Measurements from ENCODE around the gene VEZT.

The VEZT gene

GRCh38 chr12:95200128-95200894, 17.3 kb upstream of the VEZT start:
- H3K4me3 ChIP-seq (ENCODE audit: low read depth, low read length), result no peak overlapping the region
- no peak for TF ChIP-seq CTCF (IDR thresholded peaks at IDR 0.05; ENCODE audit: low read depth, low read length)

GRCh38 chr12:95201056-95201670, 16.4 kb upstream of the VEZT start:
- no peak for TF ChIP-seq CTCF (IDR thresholded peaks at IDR 0.05; ENCODE audit: low read depth, low read length)

GRCh38 chr12:95202691-95203486, 14.7 kb upstream of the VEZT start:
- no peak for TF ChIP-seq CTCF (IDR thresholded peaks at IDR 0.05; ENCODE audit: low read depth, low read length)
- no peak overlapping the region for H3K4me3 ChIP-seq (ENCODE audit: low read depth, low read length)

More at GRCh38 chr12:95201056-95201670, 16.4 kb upstream of the VEZT start:
- H3K4me3 ChIP-seq (ENCODE audit: low read depth, low read length), result no peak overlapping the region

- TF ChIP-seq CTCF (IDR thresholded peaks at IDR 0.05; ENCODE audit: low read depth, low read length), result no peak
- no peak overlapping the region for H3K4me3 ChIP-seq (ENCODE audit: low read depth, low read length)
Observed at GRCh38 chr12:95203487-95204030, 14.0 kb upstream of the VEZT start.

GRCh38 chr12:95204141-95204866, 13.3 kb upstream of the VEZT start:
- no peak overlapping the region for H3K4me3 ChIP-seq (ENCODE audit: low read depth, low read length)
- TF ChIP-seq CTCF (IDR thresholded peaks at IDR 0.05; ENCODE audit: low read depth, low read length), result no peak

- no peak overlapping the region for H3K4me3 ChIP-seq (ENCODE audit: low read depth, low read length)
- TF ChIP-seq CTCF (IDR thresholded peaks at IDR 0.05; ENCODE audit: low read depth, low read length), result no peak
Observed at GRCh38 chr12:95205016-95205624, 12.5 kb upstream of the VEZT start.

Measured in WI38 (cell line).